HepG2 (cell line): Measurements from ENCODE around the gene ZNF385B. TPM values are rescaled to one million over a fixed set of nuclear protein-coding genes. Genes with fewer than 3 reads are reported as not detected.
A peak's percentile ranks its signal among the peaks of the same experiment; 100 is the strongest.

Experiments used
- ATF5 ChIP-seq: sonication (generic); formaldehyde crosslinking; IDR thresholded peaks from 2 replicates; pipeline ENCODE4 v1.4.0; 2020; ENCODE audit warnings: mild to moderate bottlenecking, low read depth, missing genetic modification reagents
- CENPBD1 ChIP-seq: sonication (generic); formaldehyde crosslinking; IDR thresholded peaks from 2 replicates; pipeline ENCODE4 v1.8.0; 2022; ENCODE audit warnings: missing genetic modification reagents, low read depth, mild to moderate bottlenecking, borderline replicate concordance
- EED ChIP-seq: sonication (generic); formaldehyde crosslinking; IDR thresholded peaks from 2 replicates; pipeline ENCODE4 v1.5.0; 2020; ENCODE audit warnings: mild to moderate bottlenecking, missing genetic modification reagents
- ELF4 ChIP-seq: sonication (generic); formaldehyde crosslinking; IDR thresholded peaks from 2 replicates; pipeline ENCODE4 v1.5.0; 2020; ENCODE audit warnings: missing genetic modification reagents, mild to moderate bottlenecking, moderate library complexity, borderline replicate concordance
- FOXO1 ChIP-seq: sonication (generic); formaldehyde crosslinking; IDR thresholded peaks from 2 replicates; pipeline ENCODE4 v1.4.0; 2020; ENCODE audit warnings: missing genetic modification reagents
- GATAD1 ChIP-seq: IDR thresholded peaks from 2 replicates; pipeline ENCODE4 v1.6.1; 2016; ENCODE audit warnings: missing genetic modification reagents, missing compliant biosample characterization
- KLF16 ChIP-seq, 2 experiments: sonication (generic) in 1 of 2; formaldehyde crosslinking in 1 of 2; IDR thresholded peaks; 2 replicates each; pipeline versions ENCODE4 v1.6.1 to v1.8.0; 2016 to 2023; ENCODE audit warnings: missing genetic modification reagents in 2 of 2, missing compliant biosample characterization in 1 of 2
- NFE2 ChIP-seq: sonication (generic); formaldehyde crosslinking; IDR thresholded peaks from 2 replicates; pipeline ENCODE4 v1.4.0; 2020; ENCODE audit warnings: missing genetic modification reagents
- PAWR ChIP-seq: sonication (generic); formaldehyde crosslinking; IDR thresholded peaks from 2 replicates; pipeline ENCODE4 v1.4.0; 2020; ENCODE audit warnings: missing genetic modification reagents, mild to moderate bottlenecking, borderline replicate concordance
- RFXANK ChIP-seq: IDR thresholded peaks from 2 replicates; pipeline ENCODE4 v1.6.1; 2016
- SRSF9 ChIP-seq: fragments of 200-400 bp; formaldehyde crosslinking; IDR thresholded peaks from 2 replicates; pipeline ENCODE4 v1.6.1; 2018; ENCODE audit warnings: borderline replicate concordance, mild to moderate bottlenecking, low read depth, low read length; ENCODE audit not compliant: insufficient read depth, poor library complexity, severe bottlenecking
- TAF15 ChIP-seq: fragments of 200-400 bp; formaldehyde crosslinking; IDR thresholded peaks from one replicate; pipeline ENCODE4 v1.6.1; 2018; ENCODE audit warnings: mild to moderate bottlenecking, low read depth, low read length; ENCODE audit not compliant: poor library complexity, severe bottlenecking
- ZBTB1 ChIP-seq: sonication (generic); formaldehyde crosslinking; IDR thresholded peaks from 2 replicates; pipeline ENCODE4 v1.4.0; 2020; ENCODE audit warnings: missing genetic modification reagents, borderline replicate concordance
- ZFAT ChIP-seq: sonication (generic); formaldehyde crosslinking; conservative IDR thresholded peaks from 2 replicates; pipeline ENCODE4 v1.8.1; 2023; ENCODE audit warnings: missing genetic modification reagents, inconsistent platforms
- ZFP37 ChIP-seq: sonication (generic); formaldehyde crosslinking; IDR thresholded peaks from 2 replicates; pipeline ENCODE4 v1.4.0; 2020; ENCODE audit warnings: missing genetic modification reagents, borderline replicate concordance
- ZNF251 ChIP-seq: sonication (generic); formaldehyde crosslinking; IDR thresholded peaks from 2 replicates; pipeline ENCODE4 v1.9.0; 2021; ENCODE audit warnings: mild to moderate bottlenecking, missing genetic modification reagents
- ZNF44 ChIP-seq: sonication (generic); formaldehyde crosslinking; IDR thresholded peaks from 2 replicates; pipeline ENCODE4 v1.5.1; 2020; ENCODE audit warnings: mild to moderate bottlenecking, missing genetic modification reagents
- ZNF501 ChIP-seq: sonication (generic); formaldehyde crosslinking; IDR thresholded peaks from 2 replicates; pipeline ENCODE4 v1.5.1; 2020; ENCODE audit warnings: mild to moderate bottlenecking, moderate library complexity, missing genetic modification reagents
- ZNF737 ChIP-seq: sonication (generic); formaldehyde crosslinking; IDR thresholded peaks from 2 replicates; pipeline ENCODE4 v1.5.0; 2020; ENCODE audit warnings: missing genetic modification reagents, mild to moderate bottlenecking, borderline replicate concordance
- ZSCAN22 ChIP-seq: sonication (generic); formaldehyde crosslinking; IDR thresholded peaks from 2 replicates; pipeline ENCODE4 v1.4.0; 2020; ENCODE audit warnings: mild to moderate bottlenecking, missing genetic modification reagents
- polyA plus RNA-seq, 8 experiments: library from polyadenylated mRNA; depleted of rRNA in 3 of 8; stranded (reverse) in 7 of 8; unstranded in 1 of 8; fragments of >200 nt; fragmentation: Illumina TruSeq in 4 of 8; extraction: Trizol in 4 of 8; gene quantifications; 2 replicates each; pipeline versions ENCODE4 v1.2.1 to v1.2.3, GENCODE V29; 2011 to 2016; ENCODE audit warnings: low read depth in 4 of 8, missing spikeins in 1 of 8, mixed read lengths in 1 of 8; ENCODE audit not compliant: insufficient read depth in 1 of 8
- total RNA-seq, 5 experiments: library from RNA; depleted of rRNA; stranded (reverse); fragments of >200 nt; fragmentation: Illumina TruSeq; extraction: Trizol; gene quantifications; 2 replicates each; pipeline ENCODE4 v1.2.3, GENCODE V29; 2016; ENCODE audit warnings: low read depth in 1 of 5
- TF ChIP-seq, protein P1 (sequence below): sonication (generic); formaldehyde crosslinking; IDR thresholded peaks from 2 replicates; pipeline ENCODE4 v1.4.0; 2020; ENCODE audit warnings: mild to moderate bottlenecking, missing genetic modification reagents, borderline replicate concordance
- TF ChIP-seq, protein P2 (sequence below): sonication (generic); formaldehyde crosslinking; IDR thresholded peaks from 2 replicates; pipeline ENCODE4 v1.5.0; 2020; ENCODE audit warnings: missing genetic modification reagents

The ZNF385B gene
- total and polyA plus RNA-seq, 2 of the 13 experiments (the other 11 are each of a cell fraction or from before 2014, with no cell fraction given): 3.3 to 6.7 TPM

DNA sequence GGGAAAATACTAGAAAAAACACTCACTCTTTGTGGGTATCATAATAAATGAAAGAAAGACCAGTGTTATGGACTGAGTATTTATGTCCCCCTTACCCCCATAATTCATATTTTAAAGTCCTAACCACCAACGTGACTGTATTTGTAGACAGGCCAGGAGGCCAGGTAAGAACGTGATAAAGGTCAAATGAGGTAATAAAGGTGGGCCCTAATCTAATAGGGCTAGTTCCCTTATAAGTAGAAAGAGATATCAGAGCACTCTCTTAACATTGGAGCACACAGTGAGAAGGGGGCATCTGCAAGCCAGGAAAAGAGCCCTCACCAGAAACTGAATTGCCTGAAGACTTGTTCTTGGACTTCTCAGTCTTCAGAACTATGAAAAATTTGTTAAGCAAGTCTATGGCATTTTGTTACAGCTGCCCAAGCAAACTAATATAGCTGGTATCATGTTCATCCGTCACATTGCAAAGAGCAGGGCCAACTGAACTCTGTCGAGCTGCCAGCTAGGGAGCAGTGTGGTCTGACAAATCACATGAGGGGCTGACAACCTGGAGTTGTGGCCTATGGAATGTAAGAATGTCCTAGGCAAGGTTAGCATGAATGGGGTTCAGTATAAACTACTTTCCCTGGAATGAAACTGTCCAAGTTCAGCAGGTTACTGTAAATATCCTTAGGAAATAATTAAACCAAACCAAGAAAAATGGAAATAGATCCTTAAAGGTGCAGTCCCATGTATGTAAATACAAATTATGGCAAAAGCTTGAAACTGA is 280.9 kb downstream of the ZNF385B start (continued):
- TF ChIP-seq, protein P1, sequence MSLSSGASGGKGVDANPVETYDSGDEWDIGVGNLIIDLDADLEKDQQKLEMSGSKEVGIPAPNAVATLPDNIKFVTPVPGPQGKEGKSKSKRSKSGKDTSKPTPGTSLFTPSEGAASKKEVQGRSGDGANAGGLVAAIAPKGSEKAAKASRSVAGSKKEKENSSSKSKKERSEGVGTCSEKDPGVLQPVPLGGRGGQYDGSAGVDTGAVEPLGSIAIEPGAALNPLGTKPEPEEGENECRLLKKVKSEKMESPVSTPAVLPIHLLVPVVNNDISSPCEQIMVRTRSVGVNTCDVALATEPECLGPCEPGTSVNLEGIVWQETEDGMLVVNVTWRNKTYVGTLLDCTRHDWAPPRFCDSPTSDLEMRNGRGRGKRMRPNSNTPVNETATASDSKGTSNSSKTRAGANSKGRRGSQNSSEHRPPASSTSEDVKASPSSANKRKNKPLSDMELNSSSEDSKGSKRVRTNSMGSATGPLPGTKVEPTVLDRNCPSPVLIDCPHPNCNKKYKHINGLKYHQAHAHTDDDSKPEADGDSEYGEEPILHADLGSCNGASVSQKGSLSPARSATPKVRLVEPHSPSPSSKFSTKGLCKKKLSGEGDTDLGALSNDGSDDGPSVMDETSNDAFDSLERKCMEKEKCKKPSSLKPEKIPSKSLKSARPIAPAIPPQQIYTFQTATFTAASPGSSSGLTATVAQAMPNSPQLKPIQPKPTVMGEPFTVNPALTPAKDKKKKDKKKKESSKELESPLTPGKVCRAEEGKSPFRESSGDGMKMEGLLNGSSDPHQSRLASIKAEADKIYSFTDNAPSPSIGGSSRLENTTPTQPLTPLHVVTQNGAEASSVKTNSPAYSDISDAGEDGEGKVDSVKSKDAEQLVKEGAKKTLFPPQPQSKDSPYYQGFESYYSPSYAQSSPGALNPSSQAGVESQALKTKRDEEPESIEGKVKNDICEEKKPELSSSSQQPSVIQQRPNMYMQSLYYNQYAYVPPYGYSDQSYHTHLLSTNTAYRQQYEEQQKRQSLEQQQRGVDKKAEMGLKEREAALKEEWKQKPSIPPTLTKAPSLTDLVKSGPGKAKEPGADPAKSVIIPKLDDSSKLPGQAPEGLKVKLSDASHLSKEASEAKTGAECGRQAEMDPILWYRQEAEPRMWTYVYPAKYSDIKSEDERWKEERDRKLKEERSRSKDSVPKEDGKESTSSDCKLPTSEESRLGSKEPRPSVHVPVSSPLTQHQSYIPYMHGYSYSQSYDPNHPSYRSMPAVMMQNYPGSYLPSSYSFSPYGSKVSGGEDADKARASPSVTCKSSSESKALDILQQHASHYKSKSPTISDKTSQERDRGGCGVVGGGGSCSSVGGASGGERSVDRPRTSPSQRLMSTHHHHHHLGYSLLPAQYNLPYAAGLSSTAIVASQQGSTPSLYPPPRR (CRISPR knock-in tag): no peak
- TF ChIP-seq FOXO1 (CRISPR knock-in tag): 0 out of 2 replicates have a peak, but pooled peaks have one; percentile 36
- no peak for TF ChIP-seq ATF5 (CRISPR knock-in tag)
- TF ChIP-seq KLF16 (CRISPR knock-in tag; IDR thresholded peaks at IDR 0.05): 0 out of 4 replicates have a peak, but pooled peaks of 1 of the 2 experiments have one; percentile 23
- 0 out of 2 replicates have a peak, but pooled peaks have one; percentile 8 for TF ChIP-seq ELF4 (CRISPR knock-in tag)
- peak; percentile 26; the same call in 1 of the 2 replicates for TF ChIP-seq ZNF501
- TF ChIP-seq NFE2 (CRISPR knock-in tag): no peak
- TF ChIP-seq ZNF737 (CRISPR knock-in tag): no peak
- no peak for TF ChIP-seq ZNF44
- no peak for TF ChIP-seq TAF15
- TF ChIP-seq ZFP37: no peak
- no peak for TF ChIP-seq PAWR (CRISPR knock-in tag)
- TF ChIP-seq GATAD1 (CRISPR knock-in tag): 0 out of 2 replicates have a peak, but pooled peaks have one; percentile 40
- TF ChIP-seq CENPBD1 (CRISPR knock-in tag): no peak
- no peak for TF ChIP-seq SRSF9
- no peak for TF ChIP-seq ZFAT (CRISPR knock-in tag)
- no peak for TF ChIP-seq ZNF251
- TF ChIP-seq RFXANK (CRISPR knock-in tag): no peak
- TF ChIP-seq ZSCAN22 (CRISPR knock-in tag): no peak
- TF ChIP-seq, protein P2, sequence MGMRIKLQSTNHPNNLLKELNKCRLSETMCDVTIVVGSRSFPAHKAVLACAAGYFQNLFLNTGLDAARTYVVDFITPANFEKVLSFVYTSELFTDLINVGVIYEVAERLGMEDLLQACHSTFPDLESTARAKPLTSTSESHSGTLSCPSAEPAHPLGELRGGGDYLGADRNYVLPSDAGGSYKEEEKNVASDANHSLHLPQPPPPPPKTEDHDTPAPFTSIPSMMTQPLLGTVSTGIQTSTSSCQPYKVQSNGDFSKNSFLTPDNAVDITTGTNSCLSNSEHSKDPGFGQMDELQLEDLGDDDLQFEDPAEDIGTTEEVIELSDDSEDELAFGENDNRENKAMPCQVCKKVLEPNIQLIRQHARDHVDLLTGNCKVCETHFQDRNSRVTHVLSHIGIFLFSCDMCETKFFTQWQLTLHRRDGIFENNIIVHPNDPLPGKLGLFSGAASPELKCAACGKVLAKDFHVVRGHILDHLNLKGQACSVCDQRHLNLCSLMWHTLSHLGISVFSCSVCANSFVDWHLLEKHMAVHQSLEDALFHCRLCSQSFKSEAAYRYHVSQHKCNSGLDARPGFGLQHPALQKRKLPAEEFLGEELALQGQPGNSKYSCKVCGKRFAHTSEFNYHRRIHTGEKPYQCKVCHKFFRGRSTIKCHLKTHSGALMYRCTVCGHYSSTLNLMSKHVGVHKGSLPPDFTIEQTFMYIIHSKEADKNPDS (CRISPR knock-in tag): no peak
- no peak for TF ChIP-seq EED
- TF ChIP-seq ZBTB1 (CRISPR knock-in tag): no peak
